KMS-11 (cell line): ENCODE results near the gene FLVCR2.

Experiments
- H2AFZ ChIP-seq: fragments of 200-600 bp; sonication (generic); 2 replicates; pipeline ENCODE4 v1.6.1; 2016; ENCODE audit warnings: antibody characterized with exemption, mixed run types, low read depth
- H3K27ac ChIP-seq: fragments of 200-600 bp; sonication (generic); 2 replicates; pipeline ENCODE4 v1.6.1; 2016; ENCODE audit warnings: mild to moderate bottlenecking, mixed run types
- H3K27me3 ChIP-seq: fragments of 200-600 bp; sonication (generic); 2 replicates; pipeline ENCODE4 v1.6.1; 2017; ENCODE audit warnings: mild to moderate bottlenecking, low read depth, mixed run types, moderate library complexity; ENCODE audit not compliant: insufficient read depth
- H3K36me3 ChIP-seq: fragments of 200-600 bp; sonication (generic); 2 replicates; pipeline ENCODE4 v1.6.1; 2017; ENCODE audit warnings: mild to moderate bottlenecking, mixed run types; ENCODE audit not compliant: insufficient read depth
- H3K4me1 ChIP-seq: fragments of 200-600 bp; sonication (generic); 2 replicates; pipeline ENCODE4 v1.6.1; 2016; ENCODE audit warnings: mild to moderate bottlenecking, low read depth, mixed run types; ENCODE audit not compliant: poor library complexity, severe bottlenecking
- H3K4me2 ChIP-seq: fragments of 200-600 bp; sonication (generic); 2 replicates; pipeline ENCODE4 v1.7.0; 2016; ENCODE audit warnings: mild to moderate bottlenecking, mixed run types
- H3K4me3 ChIP-seq: fragments of 200-600 bp; sonication (generic); IDR thresholded peaks from 2 replicates; pipeline ENCODE4 v1.6.1; 2017; ENCODE audit warnings: low read depth, low read length, mixed read lengths; ENCODE audit not compliant: insufficient read depth
- H3K79me2 ChIP-seq: fragments of 200-600 bp; sonication (generic); 2 replicates; pipeline ENCODE4 v1.6.1; 2016; ENCODE audit warnings: low read depth, mixed run types; ENCODE audit not compliant: insufficient read depth
- H3K9ac ChIP-seq: fragments of 200-600 bp; sonication (generic); 2 replicates; pipeline ENCODE4 v1.6.1; 2016; ENCODE audit warnings: mild to moderate bottlenecking, mixed run types
- H4K20me1 ChIP-seq: fragments of 200-600 bp; sonication (generic); 2 replicates; pipeline ENCODE4 v1.6.1; 2016; ENCODE audit warnings: mild to moderate bottlenecking, mixed run types; ENCODE audit not compliant: insufficient read depth
- CTCF ChIP-seq: fragments of 200-600 bp; sonication (generic); conservative IDR thresholded peaks from 2 replicates; pipeline ENCODE4 v1.6.1; 2017; ENCODE audit warnings: low read depth, mild to moderate bottlenecking, antibody characterized with exemption, low read length, moderate library complexity, mixed read lengths

FLVCR2 gene

GRCh38 chr14:75562089-75562488 lies 16.3 kb upstream of the FLVCR2 start:
- H2AFZ ChIP-seq = no peak overlapping the region
- no peaks in the 10 kb centered on the region for H3K27me3 ChIP-seq
- TF ChIP-seq CTCF = no peak

GRCh38 chr14:75562489-75562888 lies 15.9 kb upstream of the FLVCR2 start:
- Histone ChIP-seq H3K27me3 (no peaks in the 10 kb centered on the region), H3K4me3 (no peak overlapping the region), H4K20me1 (no peaks in the 10 kb centered on the region), H3K9ac (no peak overlapping the region), H3K4me1 (peaks cover 25% of the 10 kb centered on the region), H3K4me2 (no peak overlapping the region), H3K79me2 (no peaks in the 10 kb centered on the region), H3K36me3 (no peaks in the 10 kb centered on the region), H2AFZ (no peak overlapping the region), H3K27ac (no peak overlapping the region)
- TF ChIP-seq CTCF = no peak

More at GRCh38 chr14:75562089-75562488, 16.3 kb upstream of the FLVCR2 start:
- H3K4me3 ChIP-seq = no peak overlapping the region
- no peaks in the 10 kb centered on the region for H4K20me1 ChIP-seq
- H3K27ac ChIP-seq = no peak overlapping the region
- H3K4me1 ChIP-seq = peaks cover 25% of the 10 kb centered on the region
- no peaks in the 10 kb centered on the region for H3K79me2 ChIP-seq
- H3K4me2 ChIP-seq = no peak overlapping the region
- H3K9ac ChIP-seq = no peak overlapping the region
- no peaks in the 10 kb centered on the region for H3K36me3 ChIP-seq

GRCh38 chr14:75563931-75564330 lies 14.5 kb upstream of the FLVCR2 start:
- H3K27ac ChIP-seq = no peak overlapping the region
- H3K4me2 ChIP-seq = no peak overlapping the region
- no peaks in the 10 kb centered on the region for H3K27me3 ChIP-seq
- H3K9ac ChIP-seq = no peak overlapping the region
- no peak overlapping the region for H3K4me3 ChIP-seq
- no peaks in the 10 kb centered on the region for H4K20me1 ChIP-seq
- no peak overlapping the region for H2AFZ ChIP-seq
- H3K79me2 ChIP-seq = no peaks in the 10 kb centered on the region
- peaks cover 35% of the 10 kb centered on the region for H3K4me1 ChIP-seq
- no peak for TF ChIP-seq CTCF
- H3K36me3 ChIP-seq = no peaks in the 10 kb centered on the region

- no peaks in the 10 kb centered on the region for H3K36me3 ChIP-seq
- H3K4me2 ChIP-seq = no peak overlapping the region
- H3K27ac ChIP-seq = no peak overlapping the region
- H4K20me1 ChIP-seq = no peaks in the 10 kb centered on the region
- no peak overlapping the region for H3K4me3 ChIP-seq
- H3K27me3 ChIP-seq = no peaks in the 10 kb centered on the region
- H3K9ac ChIP-seq = no peak overlapping the region
- H2AFZ ChIP-seq = no peak overlapping the region
- H3K4me1 ChIP-seq = peaks cover 38% of the 10 kb centered on the region
- no peaks in the 10 kb centered on the region for H3K79me2 ChIP-seq
- TF ChIP-seq CTCF = no peak
Measured at GRCh38 chr14:75565056-75565455, 13.4 kb upstream of the FLVCR2 start.
